Loucy (cell line): ENCODE results near the gene KLF13.

ENCODE experiments used
- H2AFZ ChIP-seq: fragments of 200-600 bp; sonication (generic); 2 replicates; pipeline ENCODE4 v1.6.0; 2016; ENCODE audit warnings: antibody characterized with exemption, mild to moderate bottlenecking, low read length, moderate library complexity
- H3F3A ChIP-seq: fragments of 200-600 bp; 2 replicates; pipeline ENCODE4 v1.6.0; 2016; ENCODE audit warnings: antibody characterized with exemption, low read depth, mild to moderate bottlenecking
- H3K27me3 ChIP-seq: fragments of 200-600 bp; sonication (generic); 2 replicates; pipeline ENCODE4 v1.6.1; 2014; ENCODE audit warnings: low read length, mild to moderate bottlenecking; ENCODE audit not compliant: insufficient read depth, poor library complexity, severe bottlenecking
- H3K36me3 ChIP-seq: fragments of 200-600 bp; sonication (generic); 2 replicates; pipeline ENCODE4 v1.6.1; 2016; ENCODE audit warnings: low read length; ENCODE audit not compliant: insufficient read depth
- H3K4me1 ChIP-seq: fragments of 200-600 bp; sonication (generic); 2 replicates; pipeline ENCODE4 v1.5.1; 2014; ENCODE audit warnings: low read length, mild to moderate bottlenecking; ENCODE audit not compliant: insufficient read depth, poor library complexity, severe bottlenecking
- H3K4me2 ChIP-seq: fragments of 200-600 bp; sonication (generic); 2 replicates; pipeline ENCODE4 v1.6.0; 2014; ENCODE audit warnings: antibody characterized with exemption, low read length, low read depth, mild to moderate bottlenecking; ENCODE audit not compliant: poor library complexity, severe bottlenecking
- H3K4me3 ChIP-seq: fragments of 200-600 bp; sonication (generic); 2 replicates; pipeline ENCODE4 v1.5.1; 2014; ENCODE audit warnings: low read length, mild to moderate bottlenecking, mixed read lengths; ENCODE audit not compliant: poor library complexity, severe bottlenecking
- H3K79me2 ChIP-seq: fragments of 200-600 bp; sonication (generic); 2 replicates; pipeline ENCODE4 v1.6.1; 2014; ENCODE audit warnings: low read length; ENCODE audit not compliant: insufficient read depth
- H3K9ac ChIP-seq: fragments of 200-600 bp; sonication (generic); 2 replicates; pipeline ENCODE4 v1.6.0; 2014; ENCODE audit warnings: mild to moderate bottlenecking, low read depth, low read length, moderate library complexity; ENCODE audit not compliant: poor library complexity, severe bottlenecking
- H3K9me2 ChIP-seq: fragments of 200-600 bp; sonication (generic); replicated peaks from 2 replicates; pipeline ENCODE4 v1.6.1; 2016; ENCODE audit warnings: low read depth, low read length, mixed read lengths
- H3K9me3 ChIP-seq: fragments of 200-600 bp; sonication (generic); 2 replicates; pipeline ENCODE4 v1.6.1; 2014; ENCODE audit warnings: mild to moderate bottlenecking, antibody characterized with exemption, low read length, low read depth; ENCODE audit not compliant: insufficient read depth
- H4K20me1 ChIP-seq: fragments of 200-600 bp; sonication (generic); 2 replicates; pipeline ENCODE4 v1.6.0; 2014; ENCODE audit warnings: antibody characterized with exemption, low read length, mild to moderate bottlenecking; ENCODE audit not compliant: insufficient read depth, poor library complexity, severe bottlenecking
- CTCF ChIP-seq: fragments of 200-600 bp; sonication (generic); conservative IDR thresholded peaks from 2 replicates; pipeline ENCODE4 v1.5.1; 2014; ENCODE audit warnings: mild to moderate bottlenecking, antibody characterized with exemption, low read length
- EZH2phosphoT487 ChIP-seq: fragments of 200-600 bp; IDR thresholded peaks from 2 replicates; pipeline ENCODE4 v1.6.1; 2018; ENCODE audit warnings: antibody characterized with exemption, mild to moderate bottlenecking, moderate library complexity, borderline replicate concordance

The KLF13 gene

DNA sequence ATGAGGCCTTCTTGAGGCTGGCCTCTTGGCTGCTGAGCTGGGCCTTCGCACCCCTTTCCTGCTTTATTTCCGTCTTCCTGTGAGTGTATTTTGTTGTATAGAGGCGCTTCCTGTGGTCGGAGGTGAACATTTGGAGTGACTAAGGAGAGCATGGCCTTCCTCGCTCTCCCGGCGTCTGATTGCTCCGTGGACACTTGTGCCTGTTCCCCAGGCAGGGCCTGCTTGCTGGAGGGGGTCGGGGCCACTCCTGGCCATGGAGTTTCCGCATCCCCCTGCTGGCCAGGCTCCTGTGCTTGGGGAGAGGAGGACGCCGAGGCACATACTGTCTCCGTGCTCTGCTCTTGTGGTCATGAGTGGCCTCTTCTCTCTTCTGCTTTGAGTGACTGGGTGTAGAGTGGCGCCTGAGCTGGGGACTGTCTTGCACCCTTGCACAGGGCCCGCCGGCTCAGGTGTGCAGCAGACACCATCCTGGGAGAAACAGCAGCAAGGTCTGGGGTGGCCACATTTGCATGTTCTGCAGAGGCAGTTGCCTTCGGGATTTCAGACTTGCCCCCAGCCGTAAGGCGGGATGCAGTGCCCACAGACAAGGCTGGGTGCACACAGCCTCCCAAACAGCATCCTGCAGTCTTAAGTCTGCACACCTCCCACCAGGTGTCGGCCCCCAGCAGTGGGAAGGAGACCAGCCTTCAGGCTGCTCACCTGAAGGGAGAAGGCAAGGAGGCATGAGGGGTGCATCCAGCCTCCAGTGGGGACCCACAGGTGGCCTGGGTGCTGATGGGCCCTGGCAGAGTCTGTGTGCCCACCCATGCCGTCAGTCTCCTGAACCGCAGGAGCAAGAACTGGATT lies 16.4 kb downstream of the KLF13 start:
- Histone ChIP-seq H4K20me1 (peaks cover 90% of the 10 kb centered on the region), H3K9me3 (no peaks in the 10 kb centered on the region), H2AFZ (no peak overlapping the region), H3F3A (no peaks in the 10 kb centered on the region), H3K27me3 (no peaks in the 10 kb centered on the region), H3K9ac (no peak overlapping the region), H3K4me2 (no peak overlapping the region), H3K4me1 (peaks cover 21% of the 10 kb centered on the region), H3K4me3 (no peak overlapping the region), H3K9me2 (no peaks in the 10 kb centered on the region), H3K79me2 (peaks cover 100% of the 10 kb centered on the region), H3K36me3 (peaks cover 11% of the 10 kb centered on the region; the same call in 1 of the 2 replicates)
- TF ChIP-seq CTCF (no peak), EZH2phosphoT487 (no peak)

- TF ChIP-seq EZH2phosphoT487: no peak
- no peak for TF ChIP-seq CTCF
- H3K79me2 ChIP-seq: peaks cover 100% of the 10 kb centered on the region
- H3K4me2 ChIP-seq: no peak overlapping the region
- H4K20me1 ChIP-seq: peaks cover 87% of the 10 kb centered on the region
- no peaks in the 10 kb centered on the region for H3F3A ChIP-seq
- H3K4me3 ChIP-seq: no peak overlapping the region
- H3K9me3 ChIP-seq: no peaks in the 10 kb centered on the region
- peaks cover 13% of the 10 kb centered on the region for H3K4me1 ChIP-seq
- H2AFZ ChIP-seq: no peak overlapping the region
- H3K9ac ChIP-seq: no peak overlapping the region
- H3K36me3 ChIP-seq: peaks cover 12% of the 10 kb centered on the region; the same call in 1 of the 2 replicates
- H3K27me3 ChIP-seq: no peaks in the 10 kb centered on the region
- H3K9me2 ChIP-seq: no peaks in the 10 kb centered on the region
Measured at GRCh38 chr15:31343831-31344230, 17.2 kb downstream of the KLF13 start.

DNA sequence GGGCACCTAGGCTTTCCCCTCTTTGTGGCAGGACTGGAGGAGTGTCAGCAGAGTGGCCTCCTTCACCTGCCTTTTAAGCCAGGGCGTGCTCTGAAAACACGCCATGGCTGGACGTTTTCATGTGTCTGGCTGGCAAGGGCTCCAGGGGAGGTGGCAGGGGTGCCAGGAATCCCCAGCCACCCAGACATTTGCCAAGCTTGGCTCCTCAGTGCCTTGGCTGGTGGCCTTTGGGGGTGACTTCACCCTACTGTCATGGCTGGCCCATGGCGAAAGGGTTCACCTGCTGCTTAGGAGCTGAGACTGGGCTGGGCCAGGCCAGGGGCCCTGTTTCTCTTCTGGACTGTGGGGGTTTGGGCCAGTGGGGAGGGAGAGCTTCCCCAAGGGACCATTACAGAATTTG lies 17.6 kb downstream of the KLF13 start:
- Histone ChIP-seq H3F3A (no peaks in the 10 kb centered on the region), H3K4me3 (no peak overlapping the region), H3K9ac (no peak overlapping the region), H3K4me2 (no peak overlapping the region), H3K4me1 (peaks cover 12% of the 10 kb centered on the region), H3K27me3 (no peaks in the 10 kb centered on the region), H4K20me1 (peaks cover 87% of the 10 kb centered on the region), H3K36me3 (peaks cover 12% of the 10 kb centered on the region; the same call in 1 of the 2 replicates), H2AFZ (no peak overlapping the region), H3K79me2 (peaks cover 100% of the 10 kb centered on the region), H3K9me3 (no peaks in the 10 kb centered on the region), H3K9me2 (no peaks in the 10 kb centered on the region)
- no peak for TF ChIP-seq CTCF
